NCI-H446 treated with DMSO at 0.1 percent for 48 hours (cell line): Measurements from ENCODE around the gene MASP2.
"Not testable (repeated sequence)": the region's sequence is repeated elsewhere in the genome, so short reads cannot be mapped to it uniquely, and the experiment has no call there.

Source experiments
- DNase-seq: peaks from one replicate; lab custom pipeline; 2025; lab: John Stamatoyannopoulos, UW

Gene MASP2

GRCh38 chr1:11039351-11040104, 7.5 kb downstream of the MASP2 start:
- no peak for DNase-seq

- DNase-seq, result peak; percentile 59
These were observed 9.3 kb downstream of the MASP2 start for GRCh38 chr1:11037740-11038182.

GRCh38 chr1:11037019-11037739, 9.9 kb downstream of the MASP2 start:
- not testable (repeated sequence) for DNase-seq

GRCh38 chr1:11031624-11032262, 15.3 kb downstream of the MASP2 start:
- no peak for DNase-seq

- no peak for DNase-seq
These were observed 16.2 kb downstream of the MASP2 start for GRCh38 chr1:11030865-11031264.

GRCh38 chr1:11028018-11028417, 19.0 kb downstream of the MASP2 start:
- DNase-seq, result no peak

- no peak for DNase-seq
These were observed 19.7 kb downstream of the MASP2 start for GRCh38 chr1:11027316-11027715.

- DNase-seq, result no peak
These were observed 20.1 kb downstream of the MASP2 start for GRCh38 chr1:11026903-11027302.

GRCh38 chr1:11026052-11026451, 21.0 kb downstream of the MASP2 start:
- DNase-seq, result no peak

GRCh38 chr1:11025618-11026017, 21.4 kb downstream of the MASP2 start:
- no peak for DNase-seq

GRCh38 chr1:11024874-11025203, 22.2 kb downstream of the MASP2 start:
- DNase-seq, result no peak

GRCh38 chr1:11024154-11024873, 22.7 kb downstream of the MASP2 start:
- no peak for DNase-seq

- DNase-seq, result no peak
These were observed 23.8 kb downstream of the MASP2 start for GRCh38 chr1:11023201-11023600.

GRCh38 chr1:11019971-11020370, 27.1 kb downstream of the MASP2 start:
- no peak for DNase-seq

- not testable (repeated sequence) for DNase-seq
These were observed 27.7 kb downstream of the MASP2 start for GRCh38 chr1:11019358-11019757.

- no peak for DNase-seq
These were observed 33.9 kb downstream of the MASP2 start for GRCh38 chr1:11013160-11013531.

- DNase-seq, result peak; percentile 89
These were observed 34.5 kb downstream of the MASP2 start, which contains the start of gene TARDBP for GRCh38 chr1:11012260-11013159. Gene TARDBP (plus strand): TSS chr1:11012654. CDS start chr1:11013728, 1,074 bp downstream.

- DNase-seq, result no peak
These were observed 46.5 kb downstream of the MASP2 start for GRCh38 chr1:11000526-11000925.

- no peak for DNase-seq
These were observed 50.9 kb downstream of the MASP2 start for GRCh38 chr1:10996100-10996499.

GRCh38 chr1:10992864-10993263, 54.2 kb downstream of the MASP2 start:
- DNase-seq, result no peak

GRCh38 chr1:10992004-10992403, 55.0 kb downstream of the MASP2 start:
- not testable (repeated sequence) for DNase-seq
